Fibroblast of gingiva (primary cell): ENCODE results near the gene RPAP3.

Experiments
- DNase-seq: peaks from one replicate; pipeline ENCODE4 v3.0.0-alpha.2; 2011; ENCODE audit warnings: low read depth

Gene RPAP3, protein sequence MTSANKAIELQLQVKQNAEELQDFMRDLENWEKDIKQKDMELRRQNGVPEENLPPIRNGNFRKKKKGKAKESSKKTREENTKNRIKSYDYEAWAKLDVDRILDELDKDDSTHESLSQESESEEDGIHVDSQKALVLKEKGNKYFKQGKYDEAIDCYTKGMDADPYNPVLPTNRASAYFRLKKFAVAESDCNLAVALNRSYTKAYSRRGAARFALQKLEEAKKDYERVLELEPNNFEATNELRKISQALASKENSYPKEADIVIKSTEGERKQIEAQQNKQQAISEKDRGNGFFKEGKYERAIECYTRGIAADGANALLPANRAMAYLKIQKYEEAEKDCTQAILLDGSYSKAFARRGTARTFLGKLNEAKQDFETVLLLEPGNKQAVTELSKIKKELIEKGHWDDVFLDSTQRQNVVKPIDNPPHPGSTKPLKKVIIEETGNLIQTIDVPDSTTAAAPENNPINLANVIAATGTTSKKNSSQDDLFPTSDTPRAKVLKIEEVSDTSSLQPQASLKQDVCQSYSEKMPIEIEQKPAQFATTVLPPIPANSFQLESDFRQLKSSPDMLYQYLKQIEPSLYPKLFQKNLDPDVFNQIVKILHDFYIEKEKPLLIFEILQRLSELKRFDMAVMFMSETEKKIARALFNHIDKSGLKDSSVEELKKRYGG

GRCh38 chr12:47705566-47706425, at the start of gene RPAP3:
Gene RPAP3 (minus strand): TSS chr12:47706030. CDS start chr12:47702840, 3,190 bp downstream.
- peak; percentile 90 for DNase-seq

DNA sequence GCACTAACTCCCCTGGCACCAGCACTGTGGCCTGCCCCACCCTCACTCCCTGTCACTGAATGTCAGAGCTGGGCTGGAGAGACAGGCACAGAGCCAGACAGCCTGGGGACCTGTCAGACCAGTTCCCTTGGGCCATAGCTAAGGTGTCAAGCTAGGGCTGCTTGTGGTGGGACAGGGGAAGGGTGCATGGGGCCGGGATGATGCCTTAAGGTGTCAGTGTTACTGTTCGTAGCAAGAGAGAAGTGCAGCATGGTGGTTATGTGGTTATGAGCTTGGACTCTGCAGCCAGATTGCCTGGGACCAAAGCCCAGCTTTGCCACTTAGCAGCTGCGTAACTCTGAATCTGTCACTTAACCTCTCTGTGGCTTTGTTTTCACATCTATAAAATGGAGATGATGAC, 49.1 kb upstream of the RPAP3 start:
- DNase-seq = no peak

GRCh38 chr12:47754126-47754525, 48.3 kb upstream of the RPAP3 start:
- no peak for DNase-seq

GRCh38 chr12:47753021-47754001, 47.5 kb upstream of the RPAP3 start:
- no peak for DNase-seq

DNA sequence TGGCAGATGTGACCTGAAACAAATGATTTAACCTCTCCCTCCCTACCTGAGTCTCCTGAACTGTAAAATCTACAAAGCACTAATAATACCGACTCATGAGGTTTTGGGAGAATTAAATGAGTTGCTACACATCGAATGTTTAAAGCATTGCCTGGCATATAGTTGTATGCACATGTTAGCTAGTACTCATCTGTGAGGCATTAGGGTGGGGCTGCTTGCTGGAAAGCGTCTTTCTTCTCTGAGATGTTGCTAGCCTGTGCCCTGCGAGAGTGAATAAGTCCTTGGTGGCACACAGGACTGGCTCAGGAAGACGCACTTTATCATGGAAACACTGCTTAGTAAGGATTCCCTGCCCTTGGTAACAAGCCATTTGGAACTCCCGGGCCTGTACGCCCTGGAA, 46.7 kb upstream of the RPAP3 start:
- peak; percentile 70 for DNase-seq

DNA sequence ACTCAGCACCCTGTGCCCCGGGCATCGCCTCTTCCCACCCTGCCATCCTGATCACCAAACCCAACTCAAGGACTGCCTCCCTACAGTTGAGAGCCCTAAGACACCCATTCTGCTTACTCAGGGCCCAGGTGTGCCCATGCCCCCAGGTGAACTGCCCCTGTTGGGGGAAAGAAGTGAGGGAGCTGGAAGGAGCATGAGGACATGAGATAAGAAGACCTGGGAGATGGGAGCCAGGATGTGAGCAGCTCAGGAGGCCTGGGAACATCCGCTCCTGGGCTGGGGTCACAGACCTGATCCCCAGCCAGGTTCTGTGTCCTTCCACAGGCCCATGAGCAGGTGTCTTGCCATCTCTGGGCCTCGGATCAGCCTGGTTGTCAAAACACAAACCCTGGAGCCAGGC, 46.3 kb upstream of the RPAP3 start:
- no peak for DNase-seq

DNA sequence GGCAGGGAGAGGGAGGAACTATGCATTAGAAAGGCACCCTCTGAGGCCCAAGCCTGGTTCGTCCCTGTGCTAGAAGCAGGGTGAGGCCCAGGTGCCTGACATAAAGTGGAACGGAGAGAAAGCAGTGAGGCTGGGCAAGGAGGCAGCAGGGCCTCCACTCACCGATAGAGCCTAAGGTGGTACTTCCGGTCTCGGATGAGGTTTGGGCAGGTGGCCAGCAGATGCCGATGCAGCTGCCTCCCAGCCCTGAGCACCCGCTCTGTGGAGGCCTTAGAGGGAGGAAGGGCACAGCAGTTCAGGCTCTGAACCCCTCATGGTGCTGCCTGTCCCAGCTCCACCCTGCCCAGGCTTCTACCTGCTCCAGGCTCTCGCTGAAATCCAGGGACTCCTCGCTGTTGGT, 45.7 kb upstream of the RPAP3 start:
- no peak for DNase-seq

GRCh38 chr12:47750916-47751470, 45.2 kb upstream of the RPAP3 start:
- no peak for DNase-seq

- no peak for DNase-seq
Observed at GRCh38 chr12:47750229-47750798, 44.5 kb upstream of the RPAP3 start.

DNA sequence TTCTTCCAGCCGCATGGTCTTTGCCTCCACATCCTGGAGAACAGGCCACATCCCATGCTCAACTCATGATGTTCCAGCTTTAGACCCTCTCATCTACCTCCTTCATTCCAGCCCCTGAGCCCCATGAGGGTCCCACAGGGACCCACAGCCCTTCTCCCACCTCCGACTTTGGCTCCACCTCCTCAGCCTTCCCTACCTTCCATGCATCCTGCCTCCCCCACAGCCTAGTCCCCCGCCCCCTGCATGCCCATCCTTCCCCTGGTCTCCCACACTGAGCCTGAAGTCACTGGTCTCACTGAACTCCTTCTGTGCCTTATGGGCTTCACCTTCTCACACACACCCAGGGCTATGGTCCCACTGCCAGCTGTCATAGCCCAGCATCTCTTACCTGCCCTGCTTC, 43.1 kb upstream of the RPAP3 start:
- DNase-seq = no peak

DNA sequence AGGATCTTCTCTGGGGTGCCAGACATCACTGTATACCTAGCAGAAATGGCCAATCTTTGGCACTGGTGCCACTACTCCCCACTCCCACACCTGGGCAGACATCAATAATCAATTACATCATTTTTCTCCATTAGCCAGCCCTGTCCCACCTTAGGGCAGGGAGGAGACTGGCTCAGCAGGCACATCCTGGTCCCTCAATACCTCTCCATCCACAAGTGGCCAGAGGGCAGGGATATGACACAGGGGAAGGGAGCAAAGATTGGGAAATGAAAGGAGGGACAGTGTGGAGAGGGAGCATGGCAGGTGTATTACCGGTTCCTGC, 42.6 kb upstream of the RPAP3 start:
- DNase-seq = no peak

DNA sequence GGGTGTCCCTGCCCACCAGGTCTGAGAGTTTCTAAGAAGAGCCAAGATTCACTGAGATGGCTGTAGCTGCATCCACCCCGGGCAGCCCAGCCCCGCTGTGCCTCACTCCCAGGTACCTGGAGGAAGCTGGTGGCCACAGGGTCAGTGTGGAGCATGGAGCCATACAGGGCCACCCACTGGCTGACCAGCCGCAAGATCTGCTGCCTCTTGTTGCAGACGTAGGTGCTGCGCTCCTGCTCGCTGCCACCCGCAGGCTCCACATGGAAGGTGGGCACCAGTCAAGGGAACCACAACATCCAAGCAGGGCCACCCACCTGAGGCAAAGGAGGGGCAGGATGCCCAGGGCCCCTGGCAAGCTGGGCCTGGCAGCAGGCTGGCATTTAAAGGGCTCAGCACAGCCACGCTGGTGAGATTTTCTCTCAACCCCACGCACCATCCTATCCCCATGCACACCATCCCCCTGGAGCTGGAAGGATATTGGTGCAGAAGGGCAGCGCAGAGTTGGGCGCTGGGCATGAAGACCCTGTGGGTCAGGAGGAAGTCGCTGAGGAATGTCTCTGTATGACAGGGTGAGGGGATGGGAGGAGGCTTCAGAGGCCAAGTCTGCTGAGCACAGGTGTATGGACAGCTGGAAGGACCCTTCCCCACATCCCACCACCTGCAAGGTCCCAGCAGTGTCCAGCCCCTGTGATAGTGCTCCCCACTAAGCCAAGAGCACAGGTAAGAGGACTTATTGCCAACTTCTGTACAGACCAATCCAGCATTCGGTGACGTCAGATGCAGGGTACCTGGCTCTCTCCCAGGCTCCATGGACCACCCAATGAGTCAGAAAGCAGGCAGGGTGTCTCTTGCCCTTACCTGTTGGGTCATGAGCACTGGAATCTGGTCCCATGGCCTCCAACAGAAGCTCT, 42.0 kb upstream of the RPAP3 start:
- no peak for DNase-seq

- no peak for DNase-seq
Observed at GRCh38 chr12:47747126-47747525, 41.3 kb upstream of the RPAP3 start.

DNA sequence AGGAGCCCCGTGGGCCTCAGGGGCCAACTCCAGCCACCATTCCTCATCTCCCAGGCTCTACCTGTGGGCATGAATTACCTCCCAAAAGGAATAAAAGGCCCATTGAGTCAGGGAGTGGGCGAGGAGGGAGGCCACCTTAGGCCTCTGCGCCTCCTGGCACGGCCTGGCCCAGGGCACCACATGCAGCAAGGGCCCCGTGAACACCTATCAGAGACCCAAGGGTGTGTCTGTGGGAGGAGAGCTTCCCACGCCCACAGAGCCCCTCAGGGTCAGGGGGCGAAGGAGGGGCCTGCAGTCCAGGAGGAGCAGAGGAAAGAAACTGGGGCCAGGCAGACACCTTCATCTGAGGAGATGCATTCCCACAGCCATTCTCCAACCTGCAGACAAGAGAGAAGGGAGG, 40.7 kb upstream of the RPAP3 start:
- DNase-seq = no peak

- no peak for DNase-seq
Observed at GRCh38 chr12:47746073-47746472, 40.2 kb upstream of the RPAP3 start.

DNA sequence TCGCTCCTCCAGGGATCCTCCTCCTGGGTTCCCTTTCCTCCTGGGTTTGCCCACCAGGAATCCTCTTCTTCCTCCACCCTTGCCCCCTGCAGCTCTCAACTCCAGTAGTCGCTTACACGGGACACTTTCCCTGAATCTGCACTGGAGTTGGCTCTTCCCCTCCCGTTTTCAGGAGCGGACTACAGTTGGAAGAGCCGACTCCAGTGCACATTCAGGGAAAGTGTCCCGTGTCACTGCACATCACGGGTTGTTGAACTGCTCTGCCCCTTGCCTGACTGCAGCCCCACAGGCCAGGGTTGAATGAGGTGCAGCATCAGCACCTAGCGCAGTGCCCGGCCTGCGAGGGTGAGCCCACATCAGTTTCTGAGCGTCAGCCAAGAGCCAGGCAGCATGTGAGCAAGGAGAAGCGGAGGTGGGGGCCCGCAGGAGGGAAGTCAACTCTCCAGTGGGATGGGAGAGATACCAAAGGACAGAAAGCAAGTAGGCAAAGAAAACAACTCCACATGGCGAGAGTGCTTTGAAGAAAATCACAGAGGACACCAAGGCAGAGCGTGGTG, 39.7 kb upstream of the RPAP3 start:
- no peak for DNase-seq

DNA sequence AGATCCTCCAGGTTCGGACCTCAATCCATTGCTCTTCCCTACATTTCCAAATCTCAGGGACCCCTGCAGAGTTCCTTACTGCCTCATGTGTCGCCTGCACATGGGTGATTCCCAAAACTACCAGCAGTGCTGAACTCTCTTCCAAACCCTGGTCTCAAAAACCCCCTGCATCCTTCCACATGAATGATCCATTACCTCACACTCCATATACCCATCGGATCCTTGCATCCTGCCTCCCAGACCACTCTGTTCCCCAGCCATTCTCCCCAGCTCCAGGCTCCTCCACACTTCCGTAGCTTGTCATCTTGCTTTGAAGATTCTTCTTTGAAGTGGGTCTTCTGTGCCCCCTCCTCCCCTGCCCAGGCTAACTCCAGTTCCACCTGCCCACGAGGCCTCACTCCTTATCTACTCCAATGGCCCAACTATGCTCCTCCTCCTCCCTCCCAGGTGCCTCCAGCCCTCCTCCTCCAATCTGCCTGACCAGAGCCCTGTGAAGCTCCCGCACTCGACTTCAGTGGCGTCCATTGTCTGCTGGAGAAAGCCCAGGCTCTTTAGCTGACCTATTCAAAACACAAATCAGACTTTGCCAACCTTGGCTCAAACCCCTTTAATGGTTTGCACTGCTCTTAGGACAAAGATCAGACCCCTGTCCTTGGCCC, 39.1 kb upstream of the RPAP3 start:
- no peak for DNase-seq

DNA sequence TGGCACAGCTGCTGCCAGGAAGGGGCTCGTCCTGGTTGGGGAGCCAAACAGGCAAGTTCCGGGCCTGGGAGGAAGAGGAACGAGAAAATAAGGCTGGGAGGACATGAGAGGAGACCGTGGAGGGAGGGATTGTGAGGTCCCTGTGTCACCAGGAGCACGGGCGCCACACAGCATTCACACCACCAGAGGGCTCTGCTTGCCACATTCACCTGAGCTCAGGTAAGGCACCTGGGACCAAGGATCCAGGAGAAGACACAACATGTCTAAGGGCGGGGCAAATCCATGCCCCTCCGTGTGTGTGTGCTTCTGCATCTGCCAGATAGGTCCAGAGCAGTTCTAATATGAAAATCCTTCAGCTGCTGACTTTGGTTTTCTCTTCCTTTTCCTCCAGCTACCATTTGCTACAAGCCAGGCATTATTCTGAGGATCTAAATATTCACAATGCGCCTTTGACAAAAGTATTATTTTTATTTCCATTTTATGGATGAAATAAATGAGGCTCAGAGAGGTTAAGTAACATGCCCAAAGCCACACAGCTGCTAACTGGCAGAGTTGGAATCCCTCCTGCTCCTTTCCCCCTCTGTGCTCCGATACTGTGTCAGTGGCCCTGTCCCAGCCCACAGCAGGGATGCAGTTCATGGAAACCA, 38.3 kb upstream of the RPAP3 start:
- no peak for DNase-seq
